Gastrocnemius medialis (tissue), 4 donors: ENCODE results near the gene MYLK.

Experiments
- POLR2A ChIP-seq, 2 donors: fragments of 450-650 bp; IDR thresholded peaks; one replicate each; pipeline ENCODE4 v1.6.1; 2017; ENCODE audit warnings: antibody characterized with exemption in 2 of 2, mild to moderate bottlenecking in 2 of 2, moderate library complexity in 2 of 2
- TF ChIP-seq, protein P1 (sequence below), 5 experiments: fragments of 450-650 bp in 3 of 5; fragments of 200-600 bp in 2 of 5; sonication (generic) in 2 of 5; IDR thresholded peaks in 4 of 5; conservative IDR thresholded peaks in 1 of 5; 1 replicate in 4 of 5; 2 replicates in 1 of 5; pipeline ENCODE4 v1.5.1; 2016 to 2019; ENCODE audit warnings: antibody characterized with exemption in 5 of 5, mild to moderate bottlenecking in 3 of 5, moderate library complexity in 3 of 5

- no peak for TF ChIP-seq POLR2A (IDR thresholded peaks at IDR 0.05)
- TF ChIP-seq, protein P1, sequence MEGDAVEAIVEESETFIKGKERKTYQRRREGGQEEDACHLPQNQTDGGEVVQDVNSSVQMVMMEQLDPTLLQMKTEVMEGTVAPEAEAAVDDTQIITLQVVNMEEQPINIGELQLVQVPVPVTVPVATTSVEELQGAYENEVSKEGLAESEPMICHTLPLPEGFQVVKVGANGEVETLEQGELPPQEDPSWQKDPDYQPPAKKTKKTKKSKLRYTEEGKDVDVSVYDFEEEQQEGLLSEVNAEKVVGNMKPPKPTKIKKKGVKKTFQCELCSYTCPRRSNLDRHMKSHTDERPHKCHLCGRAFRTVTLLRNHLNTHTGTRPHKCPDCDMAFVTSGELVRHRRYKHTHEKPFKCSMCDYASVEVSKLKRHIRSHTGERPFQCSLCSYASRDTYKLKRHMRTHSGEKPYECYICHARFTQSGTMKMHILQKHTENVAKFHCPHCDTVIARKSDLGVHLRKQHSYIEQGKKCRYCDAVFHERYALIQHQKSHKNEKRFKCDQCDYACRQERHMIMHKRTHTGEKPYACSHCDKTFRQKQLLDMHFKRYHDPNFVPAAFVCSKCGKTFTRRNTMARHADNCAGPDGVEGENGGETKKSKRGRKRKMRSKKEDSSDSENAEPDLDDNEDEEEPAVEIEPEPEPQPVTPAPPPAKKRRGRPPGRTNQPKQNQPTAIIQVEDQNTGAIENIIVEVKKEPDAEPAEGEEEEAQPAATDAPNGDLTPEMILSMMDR (IDR thresholded peaks at IDR 0.05 in 4 of 5, conservative IDR thresholded peaks at IDR 0.05 in 1 of 5) = no peak
Measured at GRCh38 chr3:123571973-123572365, 312.2 kb downstream of the MYLK start.
